CD4-positive, alpha-beta T cell treated with Interferon alpha-2 for 1 hour (primary cell): Measurements from ENCODE around the gene SPAG17.

Source experiments
- DNase-seq, 2 donors: peaks; one replicate each; pipeline ENCODE4 v3.0.0-alpha.2; 2020 to 2022

SPAG17 gene

GRCh38 chr1:118185084-118185832, at the start of gene SPAG17:
TSS of gene SPAG17 (minus strand) at chr1:118185228. CDS start at chr1:118185157, 71 bp downstream.
- no peak for DNase-seq

- DNase-seq, result no peak
Measured at GRCh38 chr1:118225471-118225870, 40.4 kb upstream of the SPAG17 start.

- DNase-seq, result no peak
Measured at GRCh38 chr1:118223426-118223825, 38.4 kb upstream of the SPAG17 start.

- no peak for DNase-seq
Measured at GRCh38 chr1:118219438-118219837, 34.4 kb upstream of the SPAG17 start.

GRCh38 chr1:118217141-118217838, 32.3 kb upstream of the SPAG17 start:
- DNase-seq, result no peak

GRCh38 chr1:118214866-118215265, 29.8 kb upstream of the SPAG17 start:
- DNase-seq, result no peak

GRCh38 chr1:118210723-118211110, 25.7 kb upstream of the SPAG17 start:
- DNase-seq, result no peak

- DNase-seq, result no peak
Measured at GRCh38 chr1:118210051-118210722, 25.2 kb upstream of the SPAG17 start.

GRCh38 chr1:118209648-118210047, 24.6 kb upstream of the SPAG17 start:
- DNase-seq, result no peak

GRCh38 chr1:118206966-118207365, 21.9 kb upstream of the SPAG17 start:
- no peak for DNase-seq

GRCh38 chr1:118204648-118205047, 19.6 kb upstream of the SPAG17 start:
- DNase-seq, result no peak

GRCh38 chr1:118204105-118204504, 19.1 kb upstream of the SPAG17 start:
- DNase-seq, result no peak

GRCh38 chr1:118202076-118202608, 17.1 kb upstream of the SPAG17 start:
- DNase-seq, result no peak

- DNase-seq, result no peak
Measured at GRCh38 chr1:118201524-118201923, 16.5 kb upstream of the SPAG17 start.

- no peak for DNase-seq
Measured at GRCh38 chr1:118200836-118201235, 15.8 kb upstream of the SPAG17 start.

- no peak for DNase-seq
Measured at GRCh38 chr1:118190561-118190960, 5.5 kb upstream of the SPAG17 start.

GRCh38 chr1:118189564-118189963, 4.5 kb upstream of the SPAG17 start:
- no peak for DNase-seq

- DNase-seq, result no peak
Measured at GRCh38 chr1:118188411-118188810, 3.4 kb upstream of the SPAG17 start.

GRCh38 chr1:118186026-118186425, 998 bp upstream of the SPAG17 start:
- no peak for DNase-seq

GRCh38 chr1:118184739-118185083, 317 bp downstream of the SPAG17 start:
- DNase-seq, result no peak

GRCh38 chr1:118183586-118183985, 1.4 kb downstream of the SPAG17 start:
- DNase-seq, result no peak

GRCh38 chr1:118177998-118178397, 7.0 kb downstream of the SPAG17 start:
- DNase-seq, result no peak

GRCh38 chr1:118169016-118169415, 16.0 kb downstream of the SPAG17 start:
- no peak for DNase-seq

GRCh38 chr1:118160806-118161205, 24.2 kb downstream of the SPAG17 start:
- no peak for DNase-seq
